Prostate gland (tissue), 2 donors: ENCODE data around the gene BANP.
"Not testable (repeated sequence)": the region's sequence is repeated elsewhere in the genome, so short reads cannot be mapped to it uniquely, and the experiment has no call there.

ENCODE experiments used
- CTCF ChIP-seq, 4 experiments: fragments of 200-600 bp in 2 of 4; fragments of 450-650 bp in 2 of 4; sonication (generic) in 2 of 4; IDR thresholded peaks; 1 replicate in 3 of 4; 2 replicates in 1 of 4; pipeline ENCODE4 v1.5.1; 2016 to 2019; ENCODE audit warnings: antibody characterized with exemption in 4 of 4, mild to moderate bottlenecking in 2 of 4, moderate library complexity in 2 of 4
- POLR2A ChIP-seq: fragments of 450-650 bp; IDR thresholded peaks from one replicate; pipeline ENCODE4 v1.6.1; 2016; ENCODE audit warnings: antibody characterized with exemption, mild to moderate bottlenecking
- POLR2AphosphoS5 ChIP-seq: sonication (generic); formaldehyde crosslinking; IDR thresholded peaks from one replicate; pipeline ENCODE4 v1.6.1; 2017; ENCODE audit warnings: antibody characterized with exemption

- not testable (repeated sequence) for TF ChIP-seq CTCF (IDR thresholded peaks at IDR 0.05); POLR2A; POLR2AphosphoS5
Measured at GRCh38 chr16:88090377-88091175, 139.3 kb downstream of the BANP start.
